SK-N-SH treated with all-trans-retinoic acid at 6 μM for 48 hours (cell line): ENCODE measurements around the gene ATF6.

Experiments used
- ATAC-seq: fragments of 200-7000 bp; cut with Tn5 transposase; 3 replicates; pipeline ENCODE4 v1.9.1; 2020; ENCODE audit warnings: mild to moderate bottlenecking, moderate library complexity
- ARNTL ChIP-seq: fragments of 450-650 bp; formaldehyde crosslinking; IDR thresholded peaks from 2 replicates; pipeline ENCODE4 v1.5.0; 2020; ENCODE audit warnings: low read depth, mild to moderate bottlenecking, moderate library complexity, borderline replicate concordance
- BACH2 ChIP-seq: fragments of 250-450 bp; sonication (Bioruptor Pico); IDR thresholded peaks from 2 replicates; pipeline ENCODE4 v1.9.0; 2021; ENCODE audit warnings: mild to moderate bottlenecking, borderline replicate concordance
- CSDC2 ChIP-seq: fragments of 250-450 bp; sonication (Bioruptor Pico); IDR thresholded peaks from 2 replicates; pipeline ENCODE4 v1.5.0; 2020; ENCODE audit warnings: mild to moderate bottlenecking, moderate library complexity
- ESRRG ChIP-seq: fragments of 250-450 bp; sonication (Bioruptor Pico); IDR thresholded peaks from 2 replicates; pipeline ENCODE4 v1.6.1; 2021; ENCODE audit warnings: mild to moderate bottlenecking
- GLIS3 ChIP-seq: fragments of 250-450 bp; sonication (Bioruptor Pico); IDR thresholded peaks from 2 replicates; pipeline ENCODE4 v1.5.0; 2020; ENCODE audit warnings: mild to moderate bottlenecking, moderate library complexity
- ISL1 ChIP-seq: fragments of 250-450 bp; sonication (Bioruptor Pico); IDR thresholded peaks from 2 replicates; pipeline ENCODE4 v2.1.2; 2022; ENCODE audit warnings: mild to moderate bottlenecking, moderate library complexity
- OSR1 ChIP-seq: fragments of 250-450 bp; sonication (Bioruptor Pico); IDR thresholded peaks from 2 replicates; pipeline ENCODE4 v1.8.0; 2022; ENCODE audit warnings: moderate library complexity, mild to moderate bottlenecking, inconsistent platforms
- PPARA ChIP-seq: fragments of 250-450 bp; sonication (Bioruptor Pico); IDR thresholded peaks from 2 replicates; pipeline ENCODE4 v1.5.0; 2020; ENCODE audit warnings: mild to moderate bottlenecking, borderline replicate concordance
- RARB ChIP-seq: fragments of 250-450 bp; sonication (Bioruptor Pico); IDR thresholded peaks from 2 replicates; pipeline ENCODE4 v1.8.0; 2021; ENCODE audit warnings: mild to moderate bottlenecking, moderate library complexity
- SNAI2 ChIP-seq: fragments of 250-450 bp; sonication (Bioruptor Pico); IDR thresholded peaks from 2 replicates; pipeline ENCODE4 v1.5.0; 2020; ENCODE audit warnings: mild to moderate bottlenecking, moderate library complexity
- TCF4 ChIP-seq: fragments of 250-450 bp; sonication (Bioruptor Pico); IDR thresholded peaks from 2 replicates; pipeline ENCODE4 v1.8.0; 2021; ENCODE audit warnings: mild to moderate bottlenecking, moderate library complexity, borderline replicate concordance
- TOX ChIP-seq: fragments of 250-450 bp; sonication (Bioruptor Pico); IDR thresholded peaks from 2 replicates; pipeline ENCODE4 v1.8.0; 2021; ENCODE audit warnings: mild to moderate bottlenecking, moderate library complexity, borderline replicate concordance
- ZC3H10 ChIP-seq: fragments of 250-450 bp; sonication (Bioruptor Pico); IDR thresholded peaks from 2 replicates; pipeline ENCODE4 v1.5.1; 2021; ENCODE audit warnings: mild to moderate bottlenecking, moderate library complexity
- ZFP3 ChIP-seq: fragments of 250-450 bp; sonication (Bioruptor Pico); IDR thresholded peaks from 2 replicates; pipeline ENCODE4 v1.5.0; 2020; ENCODE audit warnings: mild to moderate bottlenecking, moderate library complexity
- ZFP30 ChIP-seq: fragments of 450-650 bp; formaldehyde crosslinking; IDR thresholded peaks from 2 replicates; pipeline ENCODE4 v1.5.0; 2022; ENCODE audit warnings: mild to moderate bottlenecking, moderate library complexity
- ZNF565 ChIP-seq: fragments of 450-650 bp; formaldehyde crosslinking; conservative IDR thresholded peaks from 2 replicates; pipeline ENCODE4 v1.5.0; 2020; ENCODE audit warnings: low read depth, mild to moderate bottlenecking, moderate library complexity
- ZNF70 ChIP-seq: fragments of 450-650 bp; formaldehyde crosslinking; IDR thresholded peaks from 2 replicates; pipeline ENCODE4 v1.5.0; 2020; ENCODE audit warnings: mild to moderate bottlenecking, moderate library complexity
- TF ChIP-seq, protein P1 (sequence below): fragments of 250-450 bp; sonication (Bioruptor Pico); IDR thresholded peaks from 2 replicates; pipeline ENCODE4 v1.5.0; 2020; ENCODE audit warnings: mild to moderate bottlenecking, moderate library complexity
- TF ChIP-seq, protein P2 (sequence below): fragments of 250-450 bp; sonication (Bioruptor Pico); IDR thresholded peaks from 2 replicates; pipeline ENCODE4 v1.8.0; 2020; ENCODE audit warnings: mild to moderate bottlenecking, moderate library complexity, borderline replicate concordance
- TF ChIP-seq, protein P3 (sequence below): fragments of 250-450 bp; sonication (Bioruptor Pico); IDR thresholded peaks from 2 replicates; pipeline ENCODE4 v1.5.1; 2020; ENCODE audit warnings: low read depth, mild to moderate bottlenecking, moderate library complexity
- TF ChIP-seq, protein P4 (sequence below): fragments of 250-450 bp; sonication (Bioruptor Pico); IDR thresholded peaks from 2 replicates; pipeline ENCODE4 v1.5.1; 2021; ENCODE audit warnings: mild to moderate bottlenecking, moderate library complexity

The ATF6 gene

DNA sequence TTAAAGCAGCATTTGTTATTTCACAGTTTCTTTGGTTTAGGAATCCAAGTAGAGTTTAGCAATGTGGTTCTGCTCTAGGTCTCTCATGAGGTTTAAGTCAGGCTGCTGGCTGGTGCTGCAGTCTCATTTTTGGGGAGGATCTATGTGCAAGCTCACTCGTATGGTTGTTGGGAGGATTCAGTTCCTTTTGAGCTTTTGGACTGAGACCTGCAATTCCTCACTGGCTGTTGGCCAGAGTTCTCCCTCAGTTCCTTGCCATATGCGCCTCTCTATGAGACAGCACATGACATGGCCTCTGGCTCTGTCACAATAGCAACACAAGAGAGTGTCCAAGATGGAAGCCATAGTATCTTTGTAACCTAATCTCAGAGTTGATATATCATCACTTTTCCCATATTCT, 166.5 kb downstream of the ATF6 start:
- ATAC-seq = no peak

DNA sequence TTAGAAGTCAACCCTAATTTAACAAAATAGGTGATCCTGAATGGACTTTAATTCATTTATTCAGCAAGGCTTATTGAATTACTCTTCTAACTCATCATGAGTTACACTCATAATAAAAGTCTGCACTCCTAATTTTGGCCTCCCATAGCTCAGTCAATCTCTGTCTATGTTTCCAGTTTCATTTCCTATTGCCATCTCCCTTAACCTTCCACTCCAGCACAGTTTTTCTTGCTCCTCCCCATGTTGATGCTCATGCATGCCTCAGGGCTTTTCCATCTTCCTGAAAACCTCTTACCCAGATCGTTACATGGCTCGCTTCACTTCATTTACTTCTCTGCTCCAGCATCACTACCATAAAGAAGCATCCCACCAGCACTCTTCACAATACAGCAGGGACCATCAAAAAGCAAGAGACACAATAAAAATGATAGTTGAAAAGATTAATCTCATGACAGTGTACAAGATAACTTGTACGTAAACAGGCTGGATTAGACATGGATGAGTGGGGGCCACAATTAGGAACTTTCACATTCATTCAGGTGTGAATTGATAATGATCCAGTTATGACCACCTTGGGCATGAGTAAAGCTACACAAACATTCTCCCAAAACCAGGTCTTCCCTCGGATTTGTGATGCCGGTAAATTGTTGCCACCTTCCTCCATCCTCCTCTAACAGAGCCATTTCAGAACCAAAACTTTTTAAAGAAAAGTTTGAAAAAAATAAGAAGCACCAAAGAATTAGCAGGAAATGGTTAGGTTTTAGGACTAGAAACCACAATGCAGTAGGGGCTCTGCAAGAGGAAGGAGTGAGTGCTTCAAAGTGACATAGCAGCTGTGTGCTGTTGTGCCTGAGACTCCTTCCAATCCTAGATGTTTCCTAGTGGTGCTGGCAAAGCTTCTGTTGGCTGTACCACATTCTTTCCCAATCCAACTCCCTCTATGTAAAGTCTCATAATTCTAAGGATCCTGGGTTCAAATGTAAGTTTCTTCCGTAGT, 167.8 kb downstream of the ATF6 start:
- TF ChIP-seq ZC3H10 (CRISPR knock-in tag) = peak; percentile 68
- TF ChIP-seq, protein P1, sequence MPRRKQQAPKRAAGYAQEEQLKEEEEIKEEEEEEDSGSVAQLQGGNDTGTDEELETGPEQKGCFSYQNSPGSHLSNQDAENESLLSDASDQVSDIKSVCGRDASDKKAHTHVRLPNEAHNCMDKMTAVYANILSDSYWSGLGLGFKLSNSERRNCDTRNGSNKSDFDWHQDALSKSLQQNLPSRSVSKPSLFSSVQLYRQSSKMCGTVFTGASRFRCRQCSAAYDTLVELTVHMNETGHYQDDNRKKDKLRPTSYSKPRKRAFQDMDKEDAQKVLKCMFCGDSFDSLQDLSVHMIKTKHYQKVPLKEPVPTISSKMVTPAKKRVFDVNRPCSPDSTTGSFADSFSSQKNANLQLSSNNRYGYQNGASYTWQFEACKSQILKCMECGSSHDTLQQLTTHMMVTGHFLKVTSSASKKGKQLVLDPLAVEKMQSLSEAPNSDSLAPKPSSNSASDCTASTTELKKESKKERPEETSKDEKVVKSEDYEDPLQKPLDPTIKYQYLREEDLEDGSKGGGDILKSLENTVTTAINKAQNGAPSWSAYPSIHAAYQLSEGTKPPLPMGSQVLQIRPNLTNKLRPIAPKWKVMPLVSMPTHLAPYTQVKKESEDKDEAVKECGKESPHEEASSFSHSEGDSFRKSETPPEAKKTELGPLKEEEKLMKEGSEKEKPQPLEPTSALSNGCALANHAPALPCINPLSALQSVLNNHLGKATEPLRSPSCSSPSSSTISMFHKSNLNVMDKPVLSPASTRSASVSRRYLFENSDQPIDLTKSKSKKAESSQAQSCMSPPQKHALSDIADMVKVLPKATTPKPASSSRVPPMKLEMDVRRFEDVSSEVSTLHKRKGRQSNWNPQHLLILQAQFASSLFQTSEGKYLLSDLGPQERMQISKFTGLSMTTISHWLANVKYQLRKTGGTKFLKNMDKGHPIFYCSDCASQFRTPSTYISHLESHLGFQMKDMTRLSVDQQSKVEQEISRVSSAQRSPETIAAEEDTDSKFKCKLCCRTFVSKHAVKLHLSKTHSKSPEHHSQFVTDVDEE = no peak
- no peak for ATAC-seq

More for the DNA sequence above, 166.5 kb downstream of the ATF6 start:
- no peak for TF ChIP-seq ARNTL (CRISPR knock-in tag)
- TF ChIP-seq BACH2 = no peak
- TF ChIP-seq RARB (CRISPR knock-in tag) = no peak
- TF ChIP-seq, protein P2, sequence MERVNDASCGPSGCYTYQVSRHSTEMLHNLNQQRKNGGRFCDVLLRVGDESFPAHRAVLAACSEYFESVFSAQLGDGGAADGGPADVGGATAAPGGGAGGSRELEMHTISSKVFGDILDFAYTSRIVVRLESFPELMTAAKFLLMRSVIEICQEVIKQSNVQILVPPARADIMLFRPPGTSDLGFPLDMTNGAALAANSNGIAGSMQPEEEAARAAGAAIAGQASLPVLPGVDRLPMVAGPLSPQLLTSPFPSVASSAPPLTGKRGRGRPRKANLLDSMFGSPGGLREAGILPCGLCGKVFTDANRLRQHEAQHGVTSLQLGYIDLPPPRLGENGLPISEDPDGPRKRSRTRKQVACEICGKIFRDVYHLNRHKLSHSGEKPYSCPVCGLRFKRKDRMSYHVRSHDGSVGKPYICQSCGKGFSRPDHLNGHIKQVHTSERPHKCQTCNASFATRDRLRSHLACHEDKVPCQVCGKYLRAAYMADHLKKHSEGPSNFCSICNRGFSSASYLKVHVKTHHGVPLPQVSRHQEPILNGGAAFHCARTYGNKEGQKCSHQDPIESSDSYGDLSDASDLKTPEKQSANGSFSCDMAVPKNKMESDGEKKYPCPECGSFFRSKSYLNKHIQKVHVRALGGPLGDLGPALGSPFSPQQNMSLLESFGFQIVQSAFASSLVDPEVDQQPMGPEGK (CRISPR knock-in tag) = no peak
- TF ChIP-seq ZFP30 = no peak
- TF ChIP-seq OSR1 (CRISPR knock-in tag) = no peak
- no peak for TF ChIP-seq TCF4
- no peak for TF ChIP-seq SNAI2 (CRISPR knock-in tag)
- TF ChIP-seq, protein P3, sequence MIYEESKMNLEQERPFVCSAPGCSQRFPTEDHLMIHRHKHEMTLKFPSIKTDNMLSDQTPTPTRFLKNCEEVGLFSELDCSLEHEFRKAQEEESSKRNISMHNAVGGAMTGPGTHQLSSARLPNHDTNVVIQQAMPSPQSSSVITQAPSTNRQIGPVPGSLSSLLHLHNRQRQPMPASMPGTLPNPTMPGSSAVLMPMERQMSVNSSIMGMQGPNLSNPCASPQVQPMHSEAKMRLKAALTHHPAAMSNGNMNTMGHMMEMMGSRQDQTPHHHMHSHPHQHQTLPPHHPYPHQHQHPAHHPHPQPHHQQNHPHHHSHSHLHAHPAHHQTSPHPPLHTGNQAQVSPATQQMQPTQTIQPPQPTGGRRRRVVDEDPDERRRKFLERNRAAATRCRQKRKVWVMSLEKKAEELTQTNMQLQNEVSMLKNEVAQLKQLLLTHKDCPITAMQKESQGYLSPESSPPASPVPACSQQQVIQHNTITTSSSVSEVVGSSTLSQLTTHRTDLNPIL (CRISPR knock-in tag) = no peak
- no peak for TF ChIP-seq ZNF565 (CRISPR knock-in tag)
- TF ChIP-seq, all 23 proteins: peak for 0

DNA sequence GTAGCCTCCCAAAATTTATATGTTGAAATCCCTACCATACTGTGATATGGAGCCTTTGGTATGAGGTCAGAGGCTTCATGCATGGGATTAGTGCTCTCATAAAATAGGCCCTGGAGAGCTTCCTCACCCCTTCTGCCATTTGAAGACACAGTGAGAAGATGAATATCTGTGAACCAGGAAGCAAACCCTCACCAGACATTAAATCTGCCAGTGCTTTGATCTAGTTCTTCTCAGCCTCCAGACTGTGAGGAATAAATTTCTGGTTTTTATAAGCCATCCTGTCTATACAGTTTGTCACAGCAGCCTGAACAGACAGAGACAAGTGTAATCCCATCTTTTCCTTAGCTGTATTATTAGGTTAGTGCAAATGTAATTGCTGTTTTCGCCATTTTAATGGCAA, 169.1 kb downstream of the ATF6 start:
- ATAC-seq = no peak
- TF ChIP-seq GLIS3 (CRISPR knock-in tag) (no peak), CSDC2 (CRISPR knock-in tag) (no peak), OSR1 (CRISPR knock-in tag) (no peak), BACH2 (no peak), ZNF70 (CRISPR knock-in tag) (no peak)
- TF ChIP-seq, all 23 proteins: peak for 0

DNA sequence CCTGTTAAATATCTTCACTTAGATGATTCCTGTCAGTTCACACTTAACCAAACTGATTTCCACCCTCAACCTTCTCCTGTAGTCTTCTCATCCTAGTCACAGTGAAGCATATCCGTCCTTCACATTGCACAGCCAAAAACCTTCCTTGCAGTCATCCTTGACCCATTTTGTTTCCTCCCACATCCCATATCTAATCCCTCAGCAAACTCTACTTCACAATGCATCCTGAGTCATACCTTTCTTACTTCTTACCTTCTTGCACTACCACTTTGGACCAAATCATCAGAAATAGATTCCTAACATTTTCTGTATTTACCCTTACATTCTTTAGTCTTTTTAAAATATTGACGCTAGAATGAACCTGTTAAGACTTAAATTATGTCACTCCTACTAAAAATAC, 170.7 kb downstream of the ATF6 start:
- no peak for ATAC-seq
- TF ChIP-seq PPARA (CRISPR knock-in tag) = no peak
- TF ChIP-seq ESRRG = no peak
- TF ChIP-seq SNAI2 (CRISPR knock-in tag) = no peak
- no peak for TF ChIP-seq OSR1 (CRISPR knock-in tag)
- TF ChIP-seq, protein P4, sequence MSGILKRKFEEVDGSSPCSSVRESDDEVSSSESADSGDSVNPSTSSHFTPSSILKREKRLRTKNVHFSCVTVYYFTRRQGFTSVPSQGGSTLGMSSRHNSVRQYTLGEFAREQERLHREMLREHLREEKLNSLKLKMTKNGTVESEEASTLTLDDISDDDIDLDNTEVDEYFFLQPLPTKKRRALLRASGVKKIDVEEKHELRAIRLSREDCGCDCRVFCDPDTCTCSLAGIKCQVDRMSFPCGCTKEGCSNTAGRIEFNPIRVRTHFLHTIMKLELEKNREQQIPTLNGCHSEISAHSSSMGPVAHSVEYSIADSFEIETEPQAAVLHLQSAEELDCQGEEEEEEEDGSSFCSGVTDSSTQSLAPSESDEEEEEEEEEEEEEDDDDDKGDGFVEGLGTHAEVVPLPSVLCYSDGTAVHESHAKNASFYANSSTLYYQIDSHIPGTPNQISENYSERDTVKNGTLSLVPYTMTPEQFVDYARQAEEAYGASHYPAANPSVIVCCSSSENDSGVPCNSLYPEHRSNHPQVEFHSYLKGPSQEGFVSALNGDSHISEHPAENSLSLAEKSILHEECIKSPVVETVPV (CRISPR knock-in tag) = no peak
- no peak for TF ChIP-seq TOX
- TF ChIP-seq ISL1 (CRISPR knock-in tag) = no peak
- no peak for TF ChIP-seq RARB (CRISPR knock-in tag)
- no peak for TF ChIP-seq ZFP3 (CRISPR knock-in tag)
- no peak for TF ChIP-seq TCF4
- no peak for TF ChIP-seq ZFP30
